Inflammatory macrophage (primary cell): ENCODE measurements around the gene MPND.

Experiments used
- DNase-seq, 2 donors: peaks; one replicate each; pipeline ENCODE4 v3.0.0-alpha.2; 2020 to 2022

The MPND gene

DNA sequence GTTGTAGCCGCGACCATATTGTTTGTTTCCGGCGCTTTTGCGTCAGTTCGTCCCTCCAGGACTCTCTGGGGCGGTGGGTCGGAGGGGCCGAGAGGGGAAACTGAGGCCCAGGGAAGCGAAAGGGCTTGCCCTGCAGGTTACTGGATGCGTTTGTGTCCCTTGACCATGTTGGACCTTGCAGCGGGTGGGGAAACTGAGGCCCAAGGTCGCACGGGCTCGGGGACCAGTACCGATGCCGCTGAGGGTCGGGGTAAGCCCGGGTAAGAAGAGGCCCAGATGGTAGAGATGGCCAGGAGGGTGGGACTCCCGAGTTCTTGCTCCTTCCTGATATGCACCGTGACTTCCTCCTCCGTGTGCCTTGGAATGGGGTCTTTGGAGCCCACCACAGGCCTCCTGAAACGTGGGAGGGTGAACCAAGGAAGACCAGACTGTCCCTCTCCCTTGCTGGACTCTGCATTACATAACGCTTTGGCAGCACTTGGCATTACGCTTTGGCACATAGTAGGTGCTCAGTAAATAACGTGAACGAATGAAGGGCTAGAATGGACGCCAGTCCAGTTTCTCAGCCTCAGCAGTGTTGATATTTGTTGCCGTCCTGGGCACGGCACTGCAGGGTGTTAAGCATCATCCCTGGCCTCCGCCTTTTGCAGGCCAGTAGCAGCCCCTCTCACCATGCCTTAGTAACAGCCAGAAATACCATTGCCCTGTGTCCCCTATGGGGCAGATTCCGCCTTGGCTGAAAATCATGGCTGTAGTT lies 59.8 kb downstream of the MPND start:
- no peak for DNase-seq

DNA sequence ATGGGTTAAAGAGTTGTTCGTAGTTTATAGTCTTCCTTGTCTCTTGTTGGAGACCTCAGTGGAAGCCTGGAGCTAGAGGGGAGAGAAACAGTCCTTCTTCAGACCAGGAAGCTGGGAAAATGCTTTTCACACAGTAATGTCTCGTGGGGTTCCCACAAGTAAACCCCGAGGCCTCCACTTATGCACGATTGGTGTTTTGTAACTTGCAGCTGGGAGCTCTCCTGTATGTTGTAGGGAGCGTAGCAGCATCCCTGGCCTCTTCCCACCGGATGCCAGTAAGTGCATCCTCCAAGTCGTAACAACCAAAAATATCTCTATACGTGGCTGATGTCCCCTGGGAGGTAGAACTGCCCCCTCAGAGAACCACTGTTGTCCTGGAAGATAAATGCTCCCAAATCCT lies 62.6 kb downstream of the MPND start:
- no peak for DNase-seq

DNA sequence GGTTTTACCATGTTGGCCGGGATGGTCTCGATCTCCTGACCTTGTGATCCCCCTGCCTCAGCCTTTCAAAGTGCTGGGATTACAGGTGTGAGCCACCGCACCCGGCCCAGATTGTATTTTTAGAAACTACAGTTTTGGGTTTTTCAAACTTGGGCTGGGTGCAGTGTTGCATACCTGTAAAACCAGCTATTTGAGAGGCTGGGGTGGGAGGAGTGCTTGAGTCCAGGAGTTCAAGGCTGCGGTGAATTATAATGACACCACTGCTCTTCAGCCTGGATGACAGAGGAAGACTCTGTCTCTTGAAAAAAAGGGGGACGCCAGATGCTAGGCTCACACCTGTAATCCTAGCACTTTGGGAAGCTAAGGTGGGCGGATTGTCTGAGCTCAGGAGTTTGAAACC lies 63.3 kb downstream of the MPND start:
- DNase-seq = no peak

DNA sequence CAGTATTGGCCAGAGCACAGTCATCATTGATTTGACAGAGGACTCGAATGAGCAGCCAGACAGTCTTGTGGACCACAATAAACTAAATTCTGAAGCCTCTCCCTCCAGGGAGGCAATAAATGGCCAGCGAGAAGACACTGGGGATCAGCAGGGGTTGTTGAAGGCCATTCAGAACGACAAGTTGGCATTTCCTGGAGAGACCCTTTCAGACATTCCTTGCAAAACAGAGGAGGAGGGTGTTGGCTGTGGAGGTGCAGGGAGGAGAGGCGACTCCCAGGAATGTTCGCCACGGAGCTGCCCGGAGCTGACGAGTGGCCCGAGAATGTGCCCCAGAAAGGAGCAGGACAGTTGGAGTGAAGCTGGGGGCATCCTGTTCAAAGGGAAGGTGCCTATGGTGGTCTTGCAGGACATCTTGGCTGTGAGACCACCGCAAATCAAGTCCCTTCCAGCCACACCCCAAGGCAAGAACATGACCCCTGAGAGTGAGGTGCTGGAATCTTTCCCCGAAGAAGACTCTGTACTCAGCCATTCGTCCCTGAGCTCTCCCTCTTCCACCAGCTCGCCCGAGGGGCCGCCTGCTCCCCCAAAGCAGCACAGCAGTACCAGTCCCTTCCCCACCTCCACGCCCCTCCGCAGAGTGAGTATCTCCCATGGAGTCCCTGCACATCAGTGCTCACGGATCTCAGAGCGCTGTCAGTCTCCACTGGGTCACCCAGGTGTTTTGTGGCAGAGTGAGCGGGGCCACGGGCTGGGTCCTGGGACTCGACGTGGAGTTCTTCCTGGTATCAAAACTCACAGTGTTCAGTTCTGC lies 66.0 kb downstream of the MPND start:
- DNase-seq = no peak
